OCI-LY1 (cell line): Measurements from ENCODE around the gene IMP3.

Experiments used
- EZH2 ChIP-seq: fragments of 200-600 bp; sonication (generic), shearing (Covaris generic); IDR thresholded peaks from 2 replicates; pipeline ENCODE4 v1.8.0; 2017; ENCODE audit warnings: borderline replicate concordance, mixed run types, mild to moderate bottlenecking, antibody characterized with exemption, low read length, moderate library complexity, mixed read lengths
- TF ChIP-seq, protein P1 (sequence below): fragments of 200-600 bp; sonication (generic), shearing (Covaris generic); IDR thresholded peaks from 2 replicates; pipeline ENCODE4 v1.5.1; 2017; ENCODE audit warnings: mild to moderate bottlenecking, antibody characterized with exemption, low read length, moderate library complexity, mixed read lengths

GRCh38 chr15:75675579-75676404, 35.8 kb upstream of the IMP3 start:
- TF ChIP-seq, protein P1, sequence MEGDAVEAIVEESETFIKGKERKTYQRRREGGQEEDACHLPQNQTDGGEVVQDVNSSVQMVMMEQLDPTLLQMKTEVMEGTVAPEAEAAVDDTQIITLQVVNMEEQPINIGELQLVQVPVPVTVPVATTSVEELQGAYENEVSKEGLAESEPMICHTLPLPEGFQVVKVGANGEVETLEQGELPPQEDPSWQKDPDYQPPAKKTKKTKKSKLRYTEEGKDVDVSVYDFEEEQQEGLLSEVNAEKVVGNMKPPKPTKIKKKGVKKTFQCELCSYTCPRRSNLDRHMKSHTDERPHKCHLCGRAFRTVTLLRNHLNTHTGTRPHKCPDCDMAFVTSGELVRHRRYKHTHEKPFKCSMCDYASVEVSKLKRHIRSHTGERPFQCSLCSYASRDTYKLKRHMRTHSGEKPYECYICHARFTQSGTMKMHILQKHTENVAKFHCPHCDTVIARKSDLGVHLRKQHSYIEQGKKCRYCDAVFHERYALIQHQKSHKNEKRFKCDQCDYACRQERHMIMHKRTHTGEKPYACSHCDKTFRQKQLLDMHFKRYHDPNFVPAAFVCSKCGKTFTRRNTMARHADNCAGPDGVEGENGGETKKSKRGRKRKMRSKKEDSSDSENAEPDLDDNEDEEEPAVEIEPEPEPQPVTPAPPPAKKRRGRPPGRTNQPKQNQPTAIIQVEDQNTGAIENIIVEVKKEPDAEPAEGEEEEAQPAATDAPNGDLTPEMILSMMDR: no peak
- no peak for TF ChIP-seq EZH2
